H1 (cell line): ENCODE measurements around the gene FOXC2. TPM values are rescaled to one million over a fixed set of nuclear protein-coding genes. Genes with fewer than 3 reads are reported as not detected.

Experiments
- CTCF ChIA-PET: fragments of 300-600 bp; sonication (Branson Sonifier 250); formaldehyde crosslinking; loops from one replicate; lab custom pipeline; 2021; ENCODE audit not compliant: partially characterized antibody; lab: Charles Lee
- POLR2A ChIA-PET: fragments of 300-600 bp; sonication (Branson Sonifier 250); formaldehyde crosslinking; loops from one replicate; lab custom pipeline; 2021; ENCODE audit warnings: inconsistent platforms; ENCODE audit not compliant: partially characterized antibody; lab: Charles Lee
- DNase-seq, 2 experiments: peaks; one replicate each; pipeline versions ENCODE4 v3.0.0 to v3.0.0-alpha.2; 2010 to 2022; ENCODE audit warnings: low spot score in 2 of 2, low read depth in 1 of 2, mixed read lengths in 1 of 2
- FAIRE-seq: peaks from 2 replicates; lab custom pipeline; 2011; peaks lifted over from hg19 to GRCh38; lab: Jason Lieb, UNC
- H2AFZ ChIP-seq: 2 replicates; pipeline ENCODE4 v1.8.1; 2012; ENCODE audit warnings: low read length, inconsistent platforms
- H2AK5ac ChIP-seq: 2 replicates; pipeline ENCODE4 v1.6.1; 2013; ENCODE audit warnings: low read depth, low read length
- H2BK120ac ChIP-seq: replicated peaks from 2 replicates; pipeline ENCODE3; 2013; ENCODE audit warnings: low read depth, low read length, inconsistent platforms
- H2BK12ac ChIP-seq: 2 replicates; pipeline ENCODE4 v1.6.1; 2013; ENCODE audit warnings: low read depth, low read length
- H2BK15ac ChIP-seq: 2 replicates; pipeline ENCODE4 v1.6.1; 2013; ENCODE audit warnings: low read length
- H2BK20ac ChIP-seq: 2 replicates; pipeline ENCODE4 v1.6.1; 2013; ENCODE audit warnings: low read length
- H2BK5ac ChIP-seq: 2 replicates; pipeline ENCODE4 v1.6.1; 2013; ENCODE audit warnings: low read depth, low read length
- H3K14ac ChIP-seq: 2 replicates; pipeline ENCODE4 v1.6.1; 2013; ENCODE audit warnings: inconsistent platforms; ENCODE audit not compliant: insufficient read length
- H3K18ac ChIP-seq: 2 replicates; pipeline ENCODE4 v1.6.1; 2013; ENCODE audit warnings: low read length; ENCODE audit errors: extremely low read depth
- H3K23ac ChIP-seq: 2 replicates; pipeline ENCODE4 v1.6.1; 2013; ENCODE audit warnings: inconsistent platforms; ENCODE audit not compliant: insufficient read length
- H3K23me2 ChIP-seq: 2 replicates; pipeline ENCODE4 v1.6.1; 2013; ENCODE audit warnings: low read depth, low read length
- H3K27ac ChIP-seq: 2 replicates; pipeline ENCODE4 v1.6.1; 2011; ENCODE audit warnings: low read depth, low read length, inconsistent platforms
- H3K27me3 ChIP-seq, 4 experiments: replicated peaks in 1 of 4; 1 replicate in 1 of 4; 2 replicates in 3 of 4; pipeline versions ENCODE4 v1.6.1 to v1.8.1; 2011 to 2013; ENCODE audit warnings: low read length in 3 of 4, mild to moderate bottlenecking in 3 of 4, inconsistent platforms in 2 of 4, mixed read lengths in 2 of 4, moderate library complexity in 1 of 4; ENCODE audit not compliant: control insufficient read depth in 3 of 4, insufficient read depth in 3 of 4; ENCODE audit errors: extremely low read depth in 1 of 4
- H3K36me3 ChIP-seq, 4 experiments: 2 replicates each; pipeline versions ENCODE4 v1.6.1 to v1.8.1; 2011 to 2013; ENCODE audit warnings: mild to moderate bottlenecking in 4 of 4, low read length in 3 of 4, moderate library complexity in 2 of 4, control low read depth in 1 of 4, inconsistent platforms in 1 of 4; ENCODE audit not compliant: insufficient read depth in 4 of 4, control insufficient read depth in 2 of 4
- H3K4ac ChIP-seq: replicated peaks from 2 replicates; pipeline ENCODE3; 2013; ENCODE audit warnings: low read length, low read depth, mixed read lengths, inconsistent platforms; ENCODE audit not compliant: insufficient read length
- H3K4me1 ChIP-seq, 4 experiments: replicated peaks in 1 of 4; 1 replicate in 1 of 4; 2 replicates in 3 of 4; pipeline versions ENCODE4 v1.6.1 to v1.8.1; 2011 to 2013; ENCODE audit warnings: low read length in 3 of 4, inconsistent platforms in 2 of 4, mixed read lengths in 1 of 4; ENCODE audit not compliant: insufficient read depth in 4 of 4, control insufficient read depth in 3 of 4
- H3K4me2 ChIP-seq, 2 experiments: 2 replicates each; pipeline versions ENCODE4 v1.6.1 to v1.8.1; 2011 to 2013; ENCODE audit warnings: low read depth in 2 of 2, low read length in 2 of 2, control low read depth in 1 of 2, inconsistent platforms in 1 of 2, mild to moderate bottlenecking in 1 of 2; ENCODE audit not compliant: insufficient read depth in 1 of 2
- H3K4me3 ChIP-seq, 4 experiments: fragments of 200-600, 300-600 bp in 1 of 4; sonication (generic), shearing (Covaris generic), sonication (Bioruptor Twin) in 1 of 4; 2 replicates each; pipeline versions ENCODE4 v1.5.1 to v1.8.1; 2011 to 2016; ENCODE audit warnings: low read length in 4 of 4, low read depth in 3 of 4, control low read depth in 2 of 4, inconsistent platforms in 2 of 4, mild to moderate bottlenecking in 2 of 4, mixed read lengths in 1 of 4, moderate library complexity in 1 of 4; ENCODE audit not compliant: insufficient read depth in 2 of 4; ENCODE audit errors: extremely low read depth in 1 of 4
- H3K56ac ChIP-seq: replicated peaks from 2 replicates; pipeline ENCODE3; 2013; ENCODE audit warnings: low read depth, mild to moderate bottlenecking, mixed read lengths, low read length, inconsistent platforms; ENCODE audit not compliant: insufficient read length
- H3K79me1 ChIP-seq: 2 replicates; pipeline ENCODE4 v1.6.1; 2013; ENCODE audit warnings: low read depth, low read length, control low read depth
- H3K79me2 ChIP-seq, 2 experiments: 2 replicates each; pipeline versions ENCODE4 v1.6.1 to v1.8.1; 2012 to 2013; ENCODE audit warnings: low read length in 2 of 2, mild to moderate bottlenecking in 2 of 2, inconsistent platforms in 1 of 2; ENCODE audit not compliant: insufficient read depth in 2 of 2, control insufficient read depth in 1 of 2
- H3K9ac ChIP-seq, 4 experiments: replicated peaks in 1 of 4; 1 replicate in 1 of 4; 2 replicates in 3 of 4; pipeline versions ENCODE4 v1.6.1 to v1.8.1; 2011 to 2013; ENCODE audit warnings: low read depth in 3 of 4, low read length in 3 of 4, control low read depth in 2 of 4, mild to moderate bottlenecking in 2 of 4, moderate library complexity in 2 of 4, inconsistent platforms in 1 of 4; ENCODE audit errors: extremely low read depth in 1 of 4
- H3K9me3 ChIP-seq, 2 experiments: 2 replicates each; pipeline versions ENCODE4 v1.6.1 to v1.8.1; 2012 to 2013; ENCODE audit warnings: mild to moderate bottlenecking in 2 of 2, moderate library complexity in 2 of 2, control low read depth in 1 of 2, inconsistent platforms in 1 of 2, low read depth in 1 of 2, low read length in 1 of 2, mixed read lengths in 1 of 2; ENCODE audit not compliant: insufficient read depth in 2 of 2
- H4K20me1 ChIP-seq, 2 experiments: replicated peaks in 1 of 2; 2 replicates each; pipeline versions ENCODE3 to v1.8.1; 2011 to 2013; ENCODE audit warnings: inconsistent platforms in 2 of 2, low read length in 2 of 2, mild to moderate bottlenecking in 1 of 2; ENCODE audit not compliant: insufficient read depth in 2 of 2, control insufficient read depth in 1 of 2
- H4K5ac ChIP-seq: 2 replicates; pipeline ENCODE4 v1.6.1; 2013; ENCODE audit warnings: low read length, low read depth, mixed read lengths, inconsistent platforms; ENCODE audit not compliant: insufficient read length
- H4K8ac ChIP-seq: 2 replicates; pipeline ENCODE4 v1.8.0; 2013; ENCODE audit warnings: mild to moderate bottlenecking, moderate library complexity, low read length, inconsistent platforms; ENCODE audit not compliant: insufficient read depth; ENCODE audit errors: extremely low read depth
- H4K91ac ChIP-seq: replicated peaks from 2 replicates; pipeline ENCODE3; 2013; ENCODE audit warnings: low read length, mixed read lengths, inconsistent platforms; ENCODE audit not compliant: insufficient read length
- HDAC2 ChIP-seq, 2 experiments: fragments of 300-600 bp in 1 of 2; sonication (generic) in 1 of 2; IDR thresholded peaks; 2 replicates each; pipeline ENCODE4 v1.6.1; 2011 to 2012; ENCODE audit warnings: low read depth in 2 of 2, low read length in 2 of 2, mild to moderate bottlenecking in 2 of 2, moderate library complexity in 2 of 2, borderline replicate concordance in 1 of 2, inconsistent platforms in 1 of 2
- RXRA ChIP-seq: IDR thresholded peaks from 2 replicates; pipeline ENCODE4 v1.6.1; 2011; ENCODE audit warnings: low read depth, mild to moderate bottlenecking, low read length, moderate library complexity; ENCODE audit not compliant: insufficient read depth
- SAP30 ChIP-seq: fragments of 300-600 bp; sonication (generic); IDR thresholded peaks from 2 replicates; pipeline ENCODE4 v1.7.1; 2012; ENCODE audit warnings: low read length, moderate library complexity, mild to moderate bottlenecking, inconsistent platforms; ENCODE audit not compliant: insufficient read depth, insufficient replicate concordance
- WGBS, 2 experiments: shearing (Covaris generic) in 1 of 2; methylation state at CpG; one replicate each; pipeline versions ENCODE4 v1.1.6 to v1.1.7; 2013 to 2015; ENCODE audit warnings: low lambda C conversion rate in 2 of 2, mixed read lengths in 2 of 2, inconsistent platforms in 1 of 2, low coverage in 1 of 2, missing lambda C conversion rate in 1 of 2; ENCODE audit not compliant: insufficient replicate concordance in 2 of 2, insufficient coverage in 1 of 2, insufficient read length in 1 of 2; ENCODE audit errors: extremely low coverage in 1 of 2, missing lambda C conversion rate in 1 of 2; 5-methylcytosine and 5-hydroxymethylcytosine counted together
- polyA plus RNA-seq, 7 experiments: library from polyadenylated mRNA; depleted of rRNA in 3 of 7; stranded (reverse) in 5 of 7; unstranded in 2 of 7; fragments of >200 nt in 5 of 7; fragments of 200-250 nt in 2 of 7; gene quantifications; 1 replicate in 5 of 7; 2 replicates in 1 of 7; 4 replicates in 1 of 7; pipeline versions ENCODE4 v1.2.1 to v1.2.3, GENCODE V29; 2011 to 2013; ENCODE audit warnings: missing spikeins in 2 of 7, mixed read lengths in 2 of 7
- total RNA-seq: library from RNA; stranded (reverse); fragmentation: NEBNext Ultra II Directional; extraction: Animal tissue kit (Norgen Biotek cat#: 25700); gene quantifications from 2 replicates; pipeline ENCODE4 v1.2.1, GENCODE V29; 2021

Gene FOXC2
- total and polyA plus RNA-seq, 2 of the 8 experiments (the other 6 are each of a cell fraction or from before 2014, with no cell fraction given), result 0.09 TPM; not detected in 1

DNA sequence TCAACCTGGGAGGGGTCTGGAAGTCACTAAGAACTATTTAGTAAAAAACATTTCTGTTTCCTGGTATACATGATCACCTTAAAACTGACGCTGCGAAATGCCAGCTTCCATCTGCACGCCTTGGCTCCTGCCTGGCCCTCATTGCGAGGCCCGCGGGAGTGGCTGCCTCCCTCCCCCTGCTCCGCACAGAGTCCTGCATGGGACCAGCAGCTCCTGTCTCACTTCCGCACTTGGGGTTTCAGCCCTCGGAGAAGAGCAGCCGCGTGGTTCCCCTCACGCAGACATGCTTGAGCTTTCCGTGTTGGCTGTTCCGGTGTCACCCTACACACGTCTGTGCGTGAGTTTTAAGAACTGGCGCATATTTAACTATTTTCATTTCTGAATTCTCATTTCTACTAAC is 30.0 kb upstream of the FOXC2 start:
- no peak overlapping the region for H3K27ac ChIP-seq
- DNase-seq (no peak), FAIRE-seq (no peak)
- peaks cover 0 to 2% of the 10 kb centered on the region in 2 experiments for H4K20me1 ChIP-seq
- CTCF ChIA-PET, result interaction anchor here (0.8 to 1.7 kb wide), 4 partner anchors 9 to 16 kb away, joined by 3 to 5 read pairs (median 4); no protein-coding TSS in a partner anchor
- H2BK20ac ChIP-seq, result no peak overlapping the region
- H3K9me3 ChIP-seq, result no peaks in the 10 kb centered on the region
- no peak overlapping the region for H2BK5ac ChIP-seq
- no peak overlapping the region for H3K14ac ChIP-seq
- no peak overlapping the region for H4K8ac ChIP-seq
- no peak overlapping the region for H2BK15ac ChIP-seq
- H2BK120ac ChIP-seq, result no peak overlapping the region
- no peak overlapping the region for H2BK12ac ChIP-seq
- POLR2A ChIA-PET, result interaction anchor here (0.7 kb wide), 1 partner anchor 9 kb away, joined by 4 read pairs; no protein-coding TSS in a partner anchor
- no peak overlapping the region for H2AK5ac ChIP-seq
- no peaks in the 10 kb centered on the region for H3K4me1 ChIP-seq
- no peaks in the 10 kb centered on the region for H3K79me1 ChIP-seq
- H4K91ac ChIP-seq, result no peak overlapping the region
- no peak overlapping the region for H4K5ac ChIP-seq
- H3K27me3 ChIP-seq, result no peaks in the 10 kb centered on the region
- H3K18ac ChIP-seq, result no peak overlapping the region
- no peak overlapping the region for H3K23ac ChIP-seq
- H2AFZ ChIP-seq, result no peak overlapping the region
- no peak overlapping the region for H3K4ac ChIP-seq
- H3K56ac ChIP-seq, result no peak overlapping the region
- H3K9ac ChIP-seq, result no peak overlapping the region
- 91% methylated on average over 17 of the region's 17 CpGs; no CpG with 5 or more reads in 1 of the 2 experiments for WGBS, 2 experiments
- H3K79me2 ChIP-seq, result no peaks in the 10 kb centered on the region
- peaks cover 0 to 4% (median 2%) of the 10 kb centered on the region in 4 experiments; a peak in 4 of 8 replicates for H3K36me3 ChIP-seq
- no peak overlapping the region for H3K4me3 ChIP-seq
- H3K23me2 ChIP-seq, result no peaks in the 10 kb centered on the region
- H3K4me2 ChIP-seq, result no peak overlapping the region
- TF ChIP-seq SAP30 (no peak), RXRA (no peak), HDAC2 (IDR thresholded peaks at IDR 0.05; ENCODE audit: borderline replicate concordance in 1 of 2, low read depth in 2 of 2, low read length in 2 of 2) (no peak)
